ENCODE data around the gene MTERF4.

MTERF4 gene

DNA sequence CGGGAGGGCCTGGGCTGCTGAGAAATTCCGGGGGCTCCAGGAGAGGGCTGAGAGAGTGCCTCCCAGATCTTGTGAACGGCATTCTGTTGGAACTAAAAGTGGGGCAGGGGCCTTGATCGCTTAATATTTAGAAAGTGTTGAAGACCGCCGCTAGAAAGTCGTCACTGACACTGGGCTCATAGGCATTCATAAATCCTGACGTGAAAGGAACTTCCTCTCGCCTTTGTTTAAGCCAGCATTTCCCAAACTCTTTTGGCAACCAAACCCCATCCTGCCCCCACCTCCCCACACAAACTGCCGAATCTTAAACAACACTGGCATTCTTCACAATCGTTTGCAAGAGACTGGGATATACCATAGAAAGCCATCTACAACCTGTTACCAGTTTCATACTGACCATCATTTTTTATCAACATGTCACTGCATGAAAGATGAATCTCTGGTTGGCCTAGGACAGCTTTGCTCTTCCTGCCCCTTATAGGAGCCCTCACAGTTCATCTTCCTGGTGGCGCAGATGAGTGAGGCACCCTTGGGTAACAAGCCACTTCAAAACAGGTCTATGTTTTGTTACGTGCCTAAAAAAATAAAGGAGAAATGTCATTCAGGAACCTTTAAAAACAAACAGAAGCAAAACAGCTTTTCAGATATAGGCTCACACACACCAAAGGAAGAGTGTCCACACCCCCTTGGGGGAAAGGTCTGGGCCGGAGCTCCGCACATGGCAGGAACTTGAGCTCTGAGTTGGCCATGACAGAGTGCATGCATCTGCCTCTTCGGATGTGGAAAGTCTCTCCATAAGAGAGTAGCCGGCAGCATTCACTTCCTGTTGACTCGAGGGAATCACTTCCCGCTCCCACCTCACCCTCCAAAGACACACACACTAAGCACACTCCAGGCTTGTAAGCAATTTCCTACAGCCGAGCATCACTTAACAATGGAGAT is 13.0 kb downstream of the MTERF4 start:
- Histone ChIP-seq H3F3A (ENCODE audit: low read depth) (no peaks in the 10 kb centered on the region), H3K4me3 (ENCODE audit: low read length, poor library complexity, severe bottlenecking) (no peak overlapping the region), H3K79me2 (ENCODE audit: insufficient read depth, low read length) (no peaks in the 10 kb centered on the region), H3K27me3 (ENCODE audit: insufficient read depth, low read length, poor library complexity, severe bottlenecking) (no peaks in the 10 kb centered on the region), H3K36me3 (ENCODE audit: insufficient read depth, low read length) (peaks cover 33% of the 10 kb centered on the region; the same call in 1 of the 2 replicates), H3K9ac (ENCODE audit: low read depth, low read length, poor library complexity, severe bottlenecking) (no peak overlapping the region), H3K4me2 (ENCODE audit: low read depth, low read length, poor library complexity, severe bottlenecking) (no peak overlapping the region), H4K20me1 (ENCODE audit: insufficient read depth, low read length, poor library complexity, severe bottlenecking) (no peaks in the 10 kb centered on the region), H3K9me2 (replicated peaks; ENCODE audit: low read depth, low read length) (no peaks in the 10 kb centered on the region), H3K9me3 (ENCODE audit: insufficient read depth, low read depth, low read length) (no peaks in the 10 kb centered on the region), H3K4me1 (ENCODE audit: insufficient read depth, low read length, poor library complexity, severe bottlenecking) (no peaks in the 10 kb centered on the region), H2AFZ (ENCODE audit: low read length) (no peak overlapping the region)
- no peak for TF ChIP-seq EZH2phosphoT487 (IDR thresholded peaks at IDR 0.05; ENCODE audit: borderline replicate concordance)
- TF ChIP-seq, protein P1, sequence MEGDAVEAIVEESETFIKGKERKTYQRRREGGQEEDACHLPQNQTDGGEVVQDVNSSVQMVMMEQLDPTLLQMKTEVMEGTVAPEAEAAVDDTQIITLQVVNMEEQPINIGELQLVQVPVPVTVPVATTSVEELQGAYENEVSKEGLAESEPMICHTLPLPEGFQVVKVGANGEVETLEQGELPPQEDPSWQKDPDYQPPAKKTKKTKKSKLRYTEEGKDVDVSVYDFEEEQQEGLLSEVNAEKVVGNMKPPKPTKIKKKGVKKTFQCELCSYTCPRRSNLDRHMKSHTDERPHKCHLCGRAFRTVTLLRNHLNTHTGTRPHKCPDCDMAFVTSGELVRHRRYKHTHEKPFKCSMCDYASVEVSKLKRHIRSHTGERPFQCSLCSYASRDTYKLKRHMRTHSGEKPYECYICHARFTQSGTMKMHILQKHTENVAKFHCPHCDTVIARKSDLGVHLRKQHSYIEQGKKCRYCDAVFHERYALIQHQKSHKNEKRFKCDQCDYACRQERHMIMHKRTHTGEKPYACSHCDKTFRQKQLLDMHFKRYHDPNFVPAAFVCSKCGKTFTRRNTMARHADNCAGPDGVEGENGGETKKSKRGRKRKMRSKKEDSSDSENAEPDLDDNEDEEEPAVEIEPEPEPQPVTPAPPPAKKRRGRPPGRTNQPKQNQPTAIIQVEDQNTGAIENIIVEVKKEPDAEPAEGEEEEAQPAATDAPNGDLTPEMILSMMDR (conservative IDR thresholded peaks at IDR 0.05; ENCODE audit: low read length) = no peak

DNA sequence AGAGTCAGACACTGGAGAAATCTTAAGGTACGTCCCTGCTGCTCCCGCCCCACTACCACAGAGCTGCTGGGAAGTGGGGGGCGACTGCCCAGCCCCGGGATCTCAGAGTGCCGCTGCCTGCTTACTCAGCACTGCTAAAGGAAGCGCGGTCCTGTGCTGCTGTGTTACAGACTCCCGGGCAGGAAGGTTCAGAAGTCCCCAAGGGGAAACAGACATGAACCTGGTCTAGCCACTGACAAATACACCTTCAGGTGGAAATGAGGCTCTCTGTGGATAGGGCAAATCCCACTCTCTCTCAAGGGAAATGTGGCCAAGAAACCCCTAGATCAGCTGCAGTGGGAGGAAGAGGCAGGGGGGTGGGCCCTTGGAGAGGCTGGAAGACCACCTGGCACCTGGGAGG is 13.7 kb downstream of the MTERF4 start:
- Histone ChIP-seq H3K36me3 (ENCODE audit: insufficient read depth, low read length) (peaks cover 33% of the 10 kb centered on the region; the same call in 1 of the 2 replicates), H3K9ac (ENCODE audit: low read depth, low read length, poor library complexity, severe bottlenecking) (no peak overlapping the region), H3K4me2 (ENCODE audit: low read depth, low read length, poor library complexity, severe bottlenecking) (no peak overlapping the region), H3K4me1 (ENCODE audit: insufficient read depth, low read length, poor library complexity, severe bottlenecking) (no peaks in the 10 kb centered on the region), H2AFZ (ENCODE audit: low read length) (no peak overlapping the region), H3K79me2 (ENCODE audit: insufficient read depth, low read length) (no peaks in the 10 kb centered on the region), H3K9me2 (replicated peaks; ENCODE audit: low read depth, low read length) (no peaks in the 10 kb centered on the region), H3K27me3 (ENCODE audit: insufficient read depth, low read length, poor library complexity, severe bottlenecking) (no peaks in the 10 kb centered on the region), H4K20me1 (ENCODE audit: insufficient read depth, low read length, poor library complexity, severe bottlenecking) (no peaks in the 10 kb centered on the region), H3K9me3 (ENCODE audit: insufficient read depth, low read depth, low read length) (no peaks in the 10 kb centered on the region), H3K4me3 (ENCODE audit: low read length, poor library complexity, severe bottlenecking) (no peak overlapping the region), H3F3A (ENCODE audit: low read depth) (no peaks in the 10 kb centered on the region)
- TF ChIP-seq EZH2phosphoT487 (IDR thresholded peaks at IDR 0.05; ENCODE audit: borderline replicate concordance) = no peak
- TF ChIP-seq, protein P1 (conservative IDR thresholded peaks at IDR 0.05; ENCODE audit: low read length) = no peak

DNA sequence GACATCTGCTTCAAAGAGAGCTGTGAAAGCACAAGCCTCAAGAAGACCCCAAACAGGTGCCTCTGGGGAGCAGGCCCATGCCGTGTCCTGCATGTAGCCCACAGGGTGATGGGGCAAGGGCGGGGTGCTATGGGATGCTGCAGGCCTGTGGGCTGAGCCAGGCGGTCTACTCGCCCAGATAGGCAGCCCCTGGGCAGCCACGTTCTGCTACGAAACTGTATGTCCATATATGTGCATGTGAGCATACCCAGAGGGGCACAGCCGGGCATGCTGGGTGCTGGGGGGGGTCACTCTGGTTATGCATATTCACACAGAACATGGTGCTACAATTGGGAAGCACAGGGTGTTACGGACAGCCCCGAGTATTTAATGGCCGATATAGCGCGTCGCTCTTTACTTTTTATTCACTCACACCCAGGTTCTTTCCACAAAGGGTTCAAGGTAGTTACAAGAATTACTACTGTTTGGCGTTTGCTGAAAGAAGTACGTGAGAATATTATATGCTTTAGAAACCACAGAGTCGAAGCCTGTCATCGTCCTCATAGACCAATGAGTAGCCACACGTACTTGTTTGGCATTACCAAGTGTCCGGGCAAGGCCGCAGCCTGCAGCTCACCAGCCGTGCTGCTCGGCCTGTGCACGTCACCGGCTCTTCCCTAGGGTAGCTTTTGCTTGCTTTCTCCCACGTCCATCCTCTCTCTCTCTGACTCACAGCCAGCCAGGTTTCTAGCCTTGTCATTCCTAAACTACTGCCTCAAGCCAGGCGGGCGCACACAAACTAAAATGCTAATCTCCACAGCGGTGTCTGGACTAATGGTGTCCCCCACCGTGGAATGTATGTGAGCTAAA is 14.4 kb downstream of the MTERF4 start:
- Histone ChIP-seq H3K36me3 (ENCODE audit: insufficient read depth, low read length) (peaks cover 33% of the 10 kb centered on the region; the same call in 1 of the 2 replicates), H3K9me2 (replicated peaks; ENCODE audit: low read depth, low read length) (no peaks in the 10 kb centered on the region), H3F3A (ENCODE audit: low read depth) (no peaks in the 10 kb centered on the region), H2AFZ (ENCODE audit: low read length) (no peak overlapping the region), H3K9ac (ENCODE audit: low read depth, low read length, poor library complexity, severe bottlenecking) (no peak overlapping the region), H4K20me1 (ENCODE audit: insufficient read depth, low read length, poor library complexity, severe bottlenecking) (no peaks in the 10 kb centered on the region), H3K4me3 (ENCODE audit: low read length, poor library complexity, severe bottlenecking) (no peak overlapping the region), H3K4me1 (ENCODE audit: insufficient read depth, low read length, poor library complexity, severe bottlenecking) (no peaks in the 10 kb centered on the region), H3K27me3 (ENCODE audit: insufficient read depth, low read length, poor library complexity, severe bottlenecking) (no peaks in the 10 kb centered on the region), H3K4me2 (ENCODE audit: low read depth, low read length, poor library complexity, severe bottlenecking) (no peak overlapping the region), H3K9me3 (ENCODE audit: insufficient read depth, low read depth, low read length) (no peaks in the 10 kb centered on the region), H3K79me2 (ENCODE audit: insufficient read depth, low read length) (no peaks in the 10 kb centered on the region)
- no peak for TF ChIP-seq EZH2phosphoT487 (IDR thresholded peaks at IDR 0.05; ENCODE audit: borderline replicate concordance)
- TF ChIP-seq, protein P1 (conservative IDR thresholded peaks at IDR 0.05; ENCODE audit: low read length) = no peak
